HG02884 (cell line): ENCODE data around the gene MYO16.
"Not testable (repeated sequence)": the region's sequence is repeated elsewhere in the genome, so short reads cannot be mapped to it uniquely, and the experiment has no call there.

Experiments
- ATAC-seq: cut with Tn5 transposase; IDR thresholded peaks from one replicate; pipeline ENCODE4 v1.9.1; 2021; ENCODE audit warnings: mild to moderate bottlenecking, moderate library complexity; ENCODE audit not compliant: unreplicated experiment

The MYO16 gene

DNA sequence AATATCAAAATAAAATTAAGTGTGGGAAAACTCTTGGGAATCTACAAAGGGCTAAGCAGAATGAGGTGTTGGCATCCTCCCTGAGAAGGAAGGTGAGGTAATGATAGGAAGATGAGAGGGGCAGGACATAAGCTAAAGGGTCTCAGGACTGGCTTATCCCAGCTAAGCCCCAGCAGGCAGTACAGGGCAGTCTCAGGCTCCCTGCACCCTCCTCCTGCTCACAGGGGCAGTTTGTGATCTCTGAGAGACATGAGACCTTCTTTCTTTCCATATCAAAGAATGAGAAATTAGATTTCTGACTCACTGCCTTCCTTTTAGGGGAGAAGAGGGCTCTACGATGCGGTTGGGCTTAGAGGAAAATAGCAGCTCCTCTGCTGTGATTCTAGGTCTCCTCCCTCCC, 586.0 kb downstream of the MYO16 start:
- ATAC-seq, result no peak

DNA sequence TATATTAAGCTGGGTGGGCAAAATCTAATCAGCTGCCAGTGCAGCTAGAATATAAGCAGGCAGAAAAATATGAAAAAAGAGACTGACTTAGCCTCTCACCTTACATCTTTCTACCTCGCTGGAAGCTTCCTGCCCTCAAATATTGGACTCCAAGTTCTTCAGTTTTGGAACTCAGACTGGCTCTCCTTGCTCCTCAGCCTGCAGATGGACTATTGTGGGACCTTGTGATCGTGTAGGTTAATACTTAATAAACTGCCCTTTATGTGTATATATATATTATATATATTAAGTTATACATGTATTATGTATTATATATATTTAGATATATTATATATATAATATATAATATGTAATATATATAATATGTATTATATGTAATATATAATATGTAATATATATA, 588.1 kb downstream of the MYO16 start:
- ATAC-seq, result not testable (repeated sequence)

DNA sequence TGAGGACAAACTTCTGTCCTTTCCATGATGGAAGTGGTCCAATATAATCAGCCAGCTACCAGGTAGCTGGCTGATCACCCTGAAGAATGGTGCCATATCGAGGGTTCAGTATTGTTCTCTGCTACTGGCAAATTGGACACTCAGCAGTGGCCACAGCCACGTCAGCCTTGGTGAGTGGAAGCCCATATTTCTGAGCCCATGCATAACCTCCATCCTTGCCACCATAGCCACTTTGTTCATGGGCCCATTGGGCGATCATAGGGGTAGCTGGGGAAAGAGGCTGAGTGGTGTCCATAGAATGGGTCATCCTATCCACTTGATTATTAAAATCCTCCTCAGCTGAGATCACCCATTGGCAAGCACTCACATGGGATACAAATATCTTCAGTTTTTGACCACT, 591.2 kb downstream of the MYO16 start:
- no peak for ATAC-seq

DNA sequence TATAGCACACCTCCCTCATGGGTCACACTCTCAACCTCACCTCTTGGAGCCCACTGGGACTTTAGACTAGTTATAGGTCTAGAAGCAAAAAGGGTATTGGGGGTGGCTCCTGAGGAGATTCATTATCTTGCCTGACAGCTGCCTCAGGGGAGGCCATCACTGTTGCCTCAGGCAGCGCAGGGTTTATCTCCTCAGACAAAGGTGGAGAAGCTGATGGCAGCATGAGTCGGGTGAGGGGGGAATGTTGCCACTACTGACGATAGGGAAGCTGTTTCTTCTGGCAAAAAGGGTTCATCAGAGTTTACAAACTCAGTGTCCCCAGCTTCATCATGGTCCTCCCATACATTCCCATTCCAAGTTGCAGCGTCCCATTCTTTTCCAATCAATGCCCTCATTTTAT, 594.6 kb downstream of the MYO16 start:
- ATAC-seq, result no peak

DNA sequence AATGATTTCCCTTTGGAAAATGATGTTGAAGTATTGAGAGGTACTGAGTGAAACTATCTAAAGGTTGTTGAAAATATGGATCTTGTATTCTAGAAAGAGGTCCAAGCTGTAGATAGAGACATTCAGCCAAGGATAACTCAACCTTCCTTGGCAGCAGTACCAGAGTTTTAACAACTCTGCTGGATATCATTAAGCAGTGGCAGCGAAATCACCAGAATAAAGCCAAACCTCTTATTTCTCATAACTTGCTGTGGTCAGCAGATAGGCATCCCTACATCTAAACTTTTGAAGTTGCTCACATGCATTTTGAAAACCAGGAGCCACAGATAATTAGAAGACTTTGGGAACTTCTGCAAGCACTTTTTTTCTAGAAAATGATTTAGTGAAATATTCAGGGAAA, 597.2 kb downstream of the MYO16 start:
- no peak for ATAC-seq

DNA sequence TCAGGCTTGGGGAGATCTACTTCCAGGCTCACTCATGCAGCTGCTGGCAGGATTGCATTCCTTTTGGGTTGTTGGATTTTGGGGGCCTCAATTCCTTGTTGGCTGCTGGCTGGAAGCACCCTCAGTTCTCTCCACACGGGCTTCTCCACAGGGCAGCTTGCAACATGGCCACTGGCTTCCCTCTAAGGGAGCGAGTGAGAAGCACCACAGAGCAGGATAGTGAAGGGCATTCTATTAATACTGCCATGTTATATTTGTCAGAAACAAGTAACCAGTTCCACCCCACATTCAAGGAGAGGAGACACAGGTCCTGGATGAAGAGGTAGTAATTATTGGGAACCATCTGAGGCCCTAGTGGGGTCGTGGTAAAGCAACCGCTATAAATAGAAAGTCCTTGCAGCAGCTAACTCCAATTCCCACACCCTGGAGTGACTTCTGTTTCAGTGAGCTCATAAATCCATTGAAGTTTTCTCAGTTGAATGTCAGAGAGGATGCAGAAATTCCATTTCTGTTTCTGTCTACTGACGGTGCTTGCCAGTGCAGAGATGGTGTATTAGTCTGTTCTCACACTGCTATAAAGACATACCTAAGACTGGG, 598.0 kb downstream of the MYO16 start:
- no peak for ATAC-seq

DNA sequence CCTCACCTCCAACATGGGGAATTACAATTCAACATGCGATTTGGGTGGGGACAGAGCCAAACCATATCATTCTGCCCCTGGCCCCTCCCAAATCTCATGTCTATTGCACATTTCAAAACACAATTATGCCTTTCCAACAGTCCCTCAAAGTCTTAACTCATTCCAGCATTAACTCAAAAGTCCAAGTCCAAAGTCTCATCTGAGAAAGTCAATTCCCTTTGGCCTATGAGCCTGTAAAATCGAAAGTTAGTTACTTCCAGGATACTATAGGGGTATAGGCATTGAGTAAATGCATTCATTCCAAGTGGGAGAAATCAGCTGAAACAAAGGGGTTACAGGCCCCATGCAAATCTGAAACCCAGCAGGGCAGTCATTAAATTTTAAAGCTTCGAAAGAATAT, 598.8 kb downstream of the MYO16 start:
- ATAC-seq, result no peak

DNA sequence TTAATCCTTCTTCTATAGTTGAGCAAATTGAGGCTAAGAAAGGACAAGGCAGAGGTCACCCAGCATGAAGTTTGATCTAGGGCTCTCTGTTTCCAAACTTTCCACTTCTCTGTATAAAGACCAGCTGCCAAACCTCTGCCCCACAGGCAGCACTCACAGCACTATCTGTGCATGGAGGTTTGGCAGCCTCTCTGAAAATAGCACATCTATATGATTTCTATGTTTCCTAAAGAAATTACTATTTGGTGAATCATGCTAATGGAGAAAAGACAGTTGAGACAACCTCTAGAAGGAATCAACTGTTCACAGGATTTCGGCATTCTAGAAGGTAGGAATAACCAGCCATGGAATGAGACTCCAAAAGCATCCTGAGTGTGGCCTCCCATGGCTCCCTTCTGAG, 602.5 kb downstream of the MYO16 start:
- ATAC-seq, result no peak

DNA sequence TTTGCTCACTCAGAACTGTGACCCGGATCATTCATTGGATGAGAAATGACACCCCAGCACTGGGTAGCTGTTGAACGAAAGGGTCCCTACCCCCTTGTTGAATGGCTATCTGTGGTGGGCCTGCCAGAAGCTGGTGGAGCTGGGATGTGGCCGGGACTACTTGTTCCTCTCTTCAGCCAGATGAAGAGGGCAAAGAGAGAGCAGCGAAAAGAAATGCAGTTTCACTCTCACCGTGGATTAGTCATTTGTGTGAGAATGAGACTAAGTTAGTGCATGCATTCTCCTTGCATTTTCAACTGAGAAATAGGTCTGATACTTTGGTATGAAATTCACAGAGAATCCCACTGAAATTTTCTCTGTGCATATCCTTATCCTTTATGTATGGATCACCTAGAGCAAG, 603.9 kb downstream of the MYO16 start:
- ATAC-seq, result no peak

DNA sequence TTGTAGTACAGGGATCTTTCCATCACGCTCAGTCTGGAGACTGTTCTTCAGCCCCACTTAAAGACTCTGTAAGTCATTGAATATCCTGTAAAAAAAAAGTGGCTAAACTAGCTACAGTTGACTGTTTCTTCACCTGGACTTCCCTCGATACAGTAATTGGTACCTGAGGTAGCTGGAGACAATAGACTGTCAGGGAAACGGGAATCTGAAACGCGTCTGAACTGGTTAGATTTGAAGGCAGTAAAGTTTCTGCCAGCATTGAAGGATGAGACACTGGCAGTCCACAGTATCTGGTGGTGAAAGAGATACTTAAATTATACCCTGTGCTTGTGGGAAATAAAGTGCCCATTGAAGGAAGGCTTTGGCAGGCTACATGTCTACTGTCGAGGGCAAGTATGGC, 606.5 kb downstream of the MYO16 start:
- ATAC-seq, result no peak

DNA sequence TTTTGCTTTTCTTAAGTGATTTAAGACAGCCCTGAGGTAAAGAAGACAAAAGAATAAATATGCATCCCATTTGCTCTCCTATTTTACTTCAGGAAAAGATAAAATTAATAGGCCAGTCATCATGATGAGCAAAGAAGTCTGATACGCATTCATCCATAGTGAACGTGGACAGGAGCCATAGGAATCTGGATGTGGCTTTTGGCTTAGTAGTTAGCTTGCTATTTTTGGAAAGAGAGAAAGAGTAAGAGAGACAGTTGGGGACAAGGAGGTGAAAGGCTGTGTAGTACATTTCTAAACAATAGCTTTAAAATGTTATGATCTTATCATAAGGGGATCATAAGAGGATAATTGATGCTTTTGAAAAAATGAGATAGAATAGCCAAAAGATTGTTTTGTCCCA, 611.7 kb downstream of the MYO16 start:
- ATAC-seq, result no peak

DNA sequence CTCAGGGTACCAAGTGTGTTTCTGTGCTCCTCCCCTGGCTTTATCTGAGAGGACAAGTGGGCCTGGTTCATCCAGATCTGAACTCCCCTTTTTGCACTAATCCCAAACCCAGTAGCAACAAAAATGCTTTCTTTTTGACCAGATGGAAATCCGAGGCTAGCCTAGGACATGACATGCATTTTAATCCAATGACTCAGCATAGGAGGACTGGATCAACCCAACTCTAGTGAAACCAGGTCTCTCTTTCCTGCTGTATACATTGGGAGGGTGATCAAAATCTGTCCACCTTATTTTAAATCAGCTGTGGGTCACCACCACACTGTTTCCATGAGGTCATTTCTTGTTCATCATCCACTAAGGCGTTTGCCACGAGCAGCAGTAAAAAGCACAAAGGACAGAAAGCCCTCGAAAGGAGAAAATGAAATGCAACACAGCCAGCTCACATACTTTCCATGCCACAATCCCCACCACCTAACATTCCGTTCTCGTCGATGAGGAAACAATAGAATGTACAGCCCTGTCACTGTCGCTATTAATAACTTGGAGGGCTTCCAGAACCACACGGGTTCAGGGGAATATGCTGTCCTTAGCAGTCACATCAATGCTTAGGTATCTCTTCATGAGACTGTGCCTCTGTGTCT, 614.0 kb downstream of the MYO16 start:
- ATAC-seq, result no peak

DNA sequence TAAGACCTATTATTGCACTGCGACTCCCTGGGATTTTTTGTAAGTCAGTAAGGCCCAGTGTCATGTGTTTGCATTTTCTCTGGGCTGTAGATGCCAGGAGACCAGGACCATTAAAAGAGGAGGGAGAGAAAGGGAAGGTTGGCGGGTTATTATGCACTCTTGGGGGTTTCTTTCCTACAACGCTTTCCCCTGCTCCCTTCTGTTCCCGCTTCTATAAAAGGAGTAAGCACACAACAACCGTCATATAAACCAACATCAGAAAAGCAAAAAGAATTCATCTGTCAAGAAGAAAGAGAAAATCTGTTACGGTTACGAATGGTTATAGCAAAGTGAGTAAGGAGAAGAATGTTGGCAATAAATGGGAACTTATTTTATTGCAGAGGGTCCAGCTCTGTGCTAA, 615.2 kb downstream of the MYO16 start:
- no peak for ATAC-seq

DNA sequence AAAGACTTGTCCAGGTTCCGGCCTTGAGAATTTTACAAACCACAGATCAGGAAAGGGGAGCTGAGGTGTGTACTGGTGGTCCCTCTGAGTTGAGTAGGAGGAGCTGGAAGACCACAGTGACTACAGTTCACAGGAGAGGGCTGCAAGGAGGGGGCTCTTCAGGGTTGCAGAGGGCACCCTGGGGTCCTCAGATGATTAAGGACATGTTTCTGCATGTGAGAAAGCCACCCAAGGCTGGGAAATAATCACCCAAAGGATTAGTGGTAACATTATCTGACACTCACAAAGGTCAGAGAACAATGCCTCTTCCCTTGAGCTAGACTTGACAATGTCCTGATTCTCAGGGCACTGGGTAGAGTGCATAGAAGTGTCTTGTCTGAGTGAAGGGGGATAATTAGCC, 616.6 kb downstream of the MYO16 start:
- no peak for ATAC-seq

DNA sequence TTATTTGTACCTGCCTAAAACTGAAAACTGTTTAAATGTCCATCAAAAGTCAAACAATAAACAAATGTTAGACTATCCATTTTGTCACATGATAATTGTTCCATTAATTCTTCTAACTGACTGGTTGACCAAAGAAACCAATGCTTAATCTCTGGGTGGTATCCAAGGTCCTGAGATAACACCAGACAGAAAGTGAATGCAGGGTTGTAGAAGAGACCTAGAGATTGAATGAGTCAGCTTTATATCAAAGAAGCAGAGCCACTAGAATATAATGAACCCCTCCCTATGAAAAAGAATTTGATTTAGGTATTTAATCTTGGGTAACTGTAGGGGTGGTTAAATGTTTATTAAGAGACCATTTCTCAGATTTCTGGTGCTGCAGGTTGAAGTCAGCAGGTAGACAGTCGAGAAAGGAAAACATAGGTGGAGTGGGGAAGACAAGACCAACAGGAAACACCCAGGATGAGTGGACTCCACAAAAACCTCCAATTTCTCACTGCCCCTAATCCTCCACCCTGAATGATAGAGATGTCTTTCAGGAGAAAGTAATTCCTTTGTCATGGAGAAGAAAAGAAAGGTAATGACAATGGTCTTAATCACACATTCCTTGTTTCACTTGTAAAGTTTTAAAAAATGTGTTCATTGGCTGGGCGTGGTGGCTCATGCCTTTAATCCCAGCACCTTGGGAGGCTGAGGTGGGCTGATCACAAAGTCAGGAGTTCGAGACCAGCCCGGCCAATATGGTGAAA, 620.5 kb downstream of the MYO16 start:
- ATAC-seq, result no peak

DNA sequence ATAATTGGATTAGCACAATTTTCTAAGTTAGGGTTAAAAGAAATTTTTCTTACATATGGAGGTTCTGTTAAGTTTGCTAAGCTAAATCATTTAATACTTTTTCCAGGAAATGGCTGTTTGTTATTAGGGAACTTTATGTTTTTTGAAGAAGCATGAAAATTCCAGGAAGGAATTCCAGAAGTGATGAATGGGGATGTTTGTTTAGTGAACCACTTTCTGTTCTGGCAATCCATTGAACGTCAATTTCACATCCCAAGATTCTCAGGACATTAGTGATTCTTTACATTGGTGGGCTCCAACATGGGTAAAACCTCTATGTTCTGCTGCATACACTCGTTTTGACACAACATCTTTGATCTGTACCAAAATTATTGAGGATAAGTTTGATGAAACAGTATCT, 622.5 kb downstream of the MYO16 start:
- no peak for ATAC-seq

DNA sequence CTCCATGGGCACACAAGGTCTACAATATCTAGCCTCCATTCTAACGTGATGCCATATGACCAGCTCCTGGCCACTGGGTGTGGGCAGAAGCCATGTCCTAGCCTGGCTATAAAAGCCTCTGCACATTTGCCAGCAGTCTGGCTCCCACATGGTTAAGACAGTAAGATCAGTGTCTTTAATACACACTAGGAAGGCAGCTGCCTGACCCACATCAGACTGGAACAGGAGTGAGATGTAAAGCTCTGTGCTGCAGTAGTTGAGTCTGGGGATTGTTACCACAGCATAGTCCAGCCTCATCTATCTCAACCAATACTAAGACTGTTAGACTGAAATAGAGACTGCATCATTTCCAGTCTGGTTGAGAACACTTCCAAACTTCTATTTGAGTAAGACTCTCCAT, 623.9 kb downstream of the MYO16 start:
- no peak for ATAC-seq

DNA sequence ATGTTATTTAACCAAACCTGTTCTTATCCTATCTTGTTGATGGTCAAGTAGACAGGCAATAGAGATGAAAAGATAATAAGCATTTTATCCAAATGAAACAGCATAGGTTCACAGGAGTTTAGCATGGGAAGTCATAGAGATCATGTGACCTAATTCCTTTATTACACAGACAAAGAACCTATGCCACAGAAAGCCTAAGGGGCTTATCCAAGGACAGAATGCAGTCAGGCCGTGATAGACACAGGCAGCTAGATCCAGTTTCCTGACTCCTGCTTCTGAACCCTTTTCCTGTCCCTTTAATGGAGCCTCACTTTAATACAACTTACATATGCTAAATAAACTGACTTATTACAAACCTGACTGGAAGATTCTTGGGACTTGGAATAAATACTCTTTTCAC, 624.9 kb downstream of the MYO16 start:
- ATAC-seq, result no peak

DNA sequence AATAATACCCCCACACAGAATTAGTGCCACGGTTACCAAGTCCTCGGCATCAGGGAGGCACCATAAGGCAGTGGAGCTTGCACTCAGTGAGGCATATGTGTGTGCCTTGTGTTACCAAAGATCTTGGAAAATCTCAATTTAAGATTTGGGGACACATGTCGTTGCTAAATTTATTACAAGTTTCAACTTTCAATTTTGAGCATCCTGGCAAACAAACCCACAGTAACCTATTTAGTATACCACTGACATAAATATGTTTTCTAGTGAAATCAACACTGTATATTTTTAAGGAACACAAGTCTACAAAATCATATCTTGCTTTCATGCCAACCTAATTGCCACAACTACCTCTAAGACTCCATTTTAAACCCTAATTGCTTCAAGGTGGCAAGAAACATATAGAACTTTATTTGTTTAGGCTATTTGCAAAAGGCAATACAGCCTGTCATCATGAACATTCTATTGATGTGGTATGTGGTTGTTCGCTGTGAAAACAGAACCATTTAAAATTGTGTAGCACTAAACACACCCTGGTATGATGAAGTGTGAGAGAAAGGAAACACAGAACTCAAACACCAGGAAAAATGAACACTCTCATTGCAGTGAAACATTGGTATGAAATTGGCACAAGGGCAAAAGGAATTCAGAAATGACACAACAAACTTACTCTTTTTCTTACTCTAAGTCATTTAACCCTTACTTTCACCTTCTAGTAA, 625.9 kb downstream of the MYO16 start:
- no peak for ATAC-seq

DNA sequence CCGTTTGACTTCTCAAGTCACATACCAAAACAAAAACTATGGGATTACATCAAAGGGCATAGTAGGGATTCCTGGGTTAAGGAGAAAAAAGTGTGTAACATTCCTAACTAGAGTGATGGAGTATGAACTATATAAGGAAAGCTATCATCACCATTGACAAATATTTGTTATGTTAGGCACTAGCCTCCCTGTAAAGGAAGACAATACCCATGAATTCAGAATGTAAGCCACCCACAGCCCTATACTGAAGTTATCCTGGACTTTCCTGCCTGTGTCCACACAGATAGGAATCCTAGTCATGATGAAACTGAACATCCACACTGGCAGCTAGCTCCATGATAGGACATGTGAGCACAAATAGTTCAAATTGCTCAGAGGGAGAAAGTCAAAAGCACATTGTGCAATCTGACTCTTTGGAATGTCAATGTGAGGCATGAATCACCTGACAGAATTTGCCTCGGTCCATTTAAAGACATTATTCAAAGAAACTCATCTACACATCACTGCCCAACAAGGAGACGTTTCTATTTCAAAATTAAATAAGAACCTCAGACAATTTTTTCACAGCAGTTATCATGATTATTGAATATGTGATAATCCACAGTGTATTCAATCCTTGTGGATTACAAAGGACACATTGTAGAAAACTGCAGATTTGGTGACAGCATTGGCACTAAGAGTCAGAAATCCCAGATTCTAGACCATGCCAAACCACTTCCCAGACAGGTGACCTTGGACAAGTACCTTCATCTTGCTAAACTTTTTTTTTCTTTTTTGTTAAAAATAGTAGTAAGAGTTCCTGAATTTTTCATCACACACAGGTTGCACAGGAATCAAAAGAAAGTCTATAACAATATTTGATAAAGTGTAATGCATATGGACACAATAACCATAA, 627.7 kb downstream of the MYO16 start:
- ATAC-seq, result no peak
